Activated T-helper 1 cell treated with Interleukin-2 at 50 U/mL for 16 hours (primary cell): ENCODE results near the gene NRCAM.

Source experiments
- DNase-seq: peaks from one replicate; pipeline ENCODE4 v3.0.0-alpha.2; 2020; ENCODE audit warnings: low read depth

NRCAM gene

GRCh38 chr7:108459922-108460551 is 3.8 kb upstream of the NRCAM start:
- DNase-seq = no peak

GRCh38 chr7:108457871-108458270 is 1.6 kb upstream of the NRCAM start:
- no peak for DNase-seq

DNA sequence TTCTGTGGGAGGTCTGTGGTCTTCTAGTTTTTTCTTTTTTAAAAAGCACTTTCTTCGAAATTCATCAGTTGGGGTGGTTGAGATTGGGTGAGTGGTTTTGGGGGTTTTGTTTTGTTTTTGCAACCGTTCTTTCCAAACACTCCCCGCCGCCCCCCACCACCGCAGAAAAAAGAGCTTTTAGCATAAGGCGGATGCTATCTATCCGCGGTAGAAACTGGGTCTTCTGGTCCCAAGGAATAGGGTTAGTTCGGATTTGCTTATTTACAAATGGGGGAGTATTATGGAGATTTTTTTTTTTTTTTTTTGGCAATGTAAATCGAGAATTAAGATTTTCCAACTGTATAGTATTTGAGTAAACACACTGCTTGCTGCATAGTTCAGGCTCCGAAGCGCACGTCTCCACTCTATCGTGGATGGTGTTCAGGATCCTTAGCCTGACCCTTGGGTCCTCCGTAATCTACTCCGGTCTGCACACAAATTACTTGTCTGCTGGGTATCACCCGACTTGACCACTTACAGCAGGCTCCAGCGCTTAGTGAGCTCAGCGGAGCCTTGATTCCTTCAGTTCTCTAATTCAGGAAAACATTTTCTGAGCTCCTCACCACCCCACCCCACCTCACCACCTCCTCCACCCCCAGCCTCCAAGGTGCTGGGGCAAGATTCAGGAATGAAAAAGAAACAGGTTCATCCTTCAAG is 757 bp upstream of the NRCAM start:
- DNase-seq = no peak

DNA sequence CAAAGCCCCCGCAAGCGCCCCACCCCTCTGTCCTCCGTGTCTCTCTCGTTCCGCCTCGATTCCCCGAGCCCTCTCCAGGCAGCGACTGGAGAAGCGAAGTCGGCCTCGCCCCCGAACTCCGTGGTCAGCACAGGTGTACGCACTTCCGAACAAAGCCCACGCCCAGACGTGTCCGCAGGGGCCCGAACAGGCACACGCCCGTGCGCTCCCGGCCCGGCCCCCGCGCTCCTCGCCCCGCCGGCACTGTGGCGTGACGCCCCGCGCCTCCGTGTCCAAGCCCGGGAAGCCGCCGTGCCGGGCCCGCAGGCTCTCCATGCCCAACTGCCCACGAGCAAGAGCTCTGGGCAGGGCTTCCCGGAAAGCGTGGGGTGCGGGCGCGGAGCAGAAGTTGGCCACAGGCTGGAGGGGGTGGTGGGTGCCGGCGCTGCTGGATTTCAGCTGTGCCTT is 662 bp downstream of the NRCAM start:
- no peak for DNase-seq

GRCh38 chr7:108454674-108455550 is 1.3 kb downstream of the NRCAM start:
- no peak for DNase-seq

DNA sequence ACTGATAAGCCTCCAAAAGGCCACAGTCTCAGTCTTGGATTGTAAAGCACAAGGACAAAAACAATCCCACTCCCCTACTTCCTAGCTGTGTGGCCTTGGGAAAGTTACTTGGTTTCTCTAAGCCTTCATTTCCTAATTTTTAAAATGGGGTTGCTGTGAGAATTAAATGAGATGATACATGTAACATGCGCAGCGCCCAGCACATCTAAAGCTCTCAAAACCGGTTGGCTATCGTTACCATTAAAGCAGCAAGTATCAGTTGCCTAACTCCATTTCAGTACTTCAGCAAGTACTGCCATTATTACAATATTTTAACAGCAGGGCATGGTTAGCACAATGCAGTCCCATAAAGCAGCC is 1.9 kb downstream of the NRCAM start:
- DNase-seq = no peak

DNA sequence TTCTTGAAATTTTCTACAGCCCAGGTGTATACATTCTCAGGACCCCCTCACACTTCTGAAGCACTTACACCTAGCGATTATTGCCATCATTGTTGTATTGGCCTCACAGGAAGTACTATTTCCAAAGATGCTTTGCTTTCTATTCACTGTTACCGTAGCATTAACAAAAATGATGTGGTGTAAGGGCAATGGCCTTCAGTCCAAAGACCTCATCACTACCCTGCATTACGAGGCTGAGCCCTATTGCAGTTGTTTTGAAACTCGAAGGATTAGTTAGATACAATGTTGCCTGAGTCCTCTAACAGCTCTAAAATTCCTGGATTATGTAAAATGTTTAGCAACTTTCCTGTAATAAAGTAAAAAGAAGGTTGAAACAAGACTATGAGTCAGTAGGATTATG is 2.9 kb downstream of the NRCAM start:
- no peak for DNase-seq

GRCh38 chr7:108452707-108453106 is 3.5 kb downstream of the NRCAM start:
- DNase-seq = no peak

DNA sequence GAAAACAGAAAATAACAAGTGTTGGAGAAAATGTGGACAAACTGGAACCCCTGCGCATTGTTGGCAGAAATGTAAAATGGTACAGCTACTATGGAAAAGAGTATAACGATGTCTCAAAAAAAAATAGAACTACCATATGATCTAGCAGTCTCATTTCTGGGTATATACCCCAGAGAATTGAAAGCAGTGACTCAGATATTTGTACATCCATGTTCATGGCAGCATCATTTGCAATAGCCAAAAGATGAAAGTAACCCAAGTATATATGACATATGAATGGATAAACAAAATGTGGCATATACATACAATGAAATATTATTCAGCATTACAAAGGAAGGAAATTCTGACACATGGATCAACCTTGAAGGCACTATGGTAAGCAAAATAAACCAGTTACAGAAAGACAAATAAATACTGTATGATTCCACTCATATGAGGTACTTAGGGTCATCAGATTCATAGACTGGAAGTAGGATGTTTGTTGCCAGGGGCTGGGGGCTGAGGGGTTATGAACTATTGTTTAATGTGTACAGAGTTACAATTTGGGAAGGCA is 4.9 kb downstream of the NRCAM start:
- no peak for DNase-seq

GRCh38 chr7:108450160-108450559 is 6.1 kb downstream of the NRCAM start:
- no peak for DNase-seq

DNA sequence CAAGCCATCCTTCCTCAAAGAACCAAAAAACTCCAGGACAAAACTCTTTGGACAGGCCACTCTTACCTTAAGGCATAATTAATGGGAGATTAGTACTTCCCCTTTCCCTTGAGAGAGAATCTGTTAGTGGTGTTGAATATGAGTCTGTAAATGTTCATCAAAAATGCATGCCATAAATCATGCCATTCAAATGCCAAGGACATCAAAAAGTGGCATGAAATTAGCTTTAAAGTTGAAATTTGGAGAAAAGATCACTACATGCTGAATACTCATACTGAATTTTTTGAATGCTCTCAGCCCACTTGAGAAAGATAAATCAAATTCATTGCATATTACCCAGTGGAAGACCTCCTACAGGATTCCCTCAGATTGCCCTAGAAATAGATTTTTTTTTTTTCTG is 6.7 kb downstream of the NRCAM start:
- DNase-seq = no peak

DNA sequence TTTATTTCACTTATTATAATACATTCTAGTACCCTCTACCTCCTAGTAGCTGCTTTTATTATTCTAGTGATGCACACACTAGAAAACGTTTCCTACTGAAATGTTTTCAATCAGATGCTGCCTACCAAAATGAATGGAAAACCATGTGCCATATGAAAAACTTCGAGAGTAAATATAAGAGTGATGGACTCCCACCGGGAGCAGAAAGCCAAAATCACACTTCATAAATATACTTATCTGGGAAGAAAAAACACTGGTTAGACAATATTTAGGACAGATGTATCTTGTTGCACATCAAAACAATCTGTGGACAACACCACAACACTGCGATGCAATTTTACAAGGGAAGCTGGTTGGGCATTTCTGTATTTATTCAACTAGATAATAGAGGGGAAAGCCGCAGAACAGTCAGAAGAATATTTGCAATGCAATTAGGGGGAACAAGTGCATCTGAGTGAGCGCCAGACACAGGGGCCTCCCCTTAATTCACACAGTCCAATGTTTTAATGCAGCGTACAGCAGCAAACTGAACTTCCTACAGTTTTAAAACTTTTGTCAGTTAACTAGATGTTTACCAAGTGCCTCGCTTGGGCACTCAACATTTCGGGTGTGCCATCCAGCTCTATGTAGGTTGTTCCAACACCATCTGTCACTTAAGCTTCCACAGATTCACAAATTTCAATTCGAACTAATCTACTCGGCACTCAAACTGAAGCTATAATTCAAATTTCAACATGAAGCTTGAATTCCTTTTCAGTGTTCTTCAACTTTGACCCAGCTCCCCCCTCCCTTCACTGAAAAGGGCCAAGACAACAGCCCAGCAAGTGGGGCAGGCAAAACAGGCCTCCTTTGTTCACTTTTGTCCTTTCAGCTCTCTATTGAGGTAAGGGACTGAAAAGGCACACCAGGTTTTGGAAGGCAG is 7.4 kb downstream of the NRCAM start:
- DNase-seq = no peak

DNA sequence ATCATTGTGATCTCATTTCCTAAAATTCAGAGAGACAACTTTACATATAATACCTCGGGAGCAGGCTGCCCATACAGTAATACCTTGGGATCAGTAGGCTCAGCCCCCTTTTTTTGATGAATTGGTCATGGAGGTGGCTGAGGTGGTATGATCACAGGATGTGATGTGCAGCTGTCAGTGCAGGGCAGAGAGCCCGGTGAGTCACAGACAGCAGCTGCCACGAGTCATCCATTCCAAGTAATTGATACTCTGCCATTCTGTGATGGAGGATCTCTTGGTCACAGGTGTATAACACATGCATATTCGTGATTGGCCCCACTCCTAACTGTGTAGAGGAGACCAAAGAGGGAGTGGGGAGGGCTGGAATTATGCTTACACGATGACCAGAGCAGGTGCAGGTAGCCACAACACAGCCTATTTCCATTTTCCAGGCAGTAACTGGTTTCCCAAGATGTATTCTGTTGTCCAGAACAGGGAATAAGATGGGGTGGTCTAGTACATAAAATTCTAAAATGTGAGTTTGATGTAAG is 14.1 kb downstream of the NRCAM start:
- DNase-seq = no peak

DNA sequence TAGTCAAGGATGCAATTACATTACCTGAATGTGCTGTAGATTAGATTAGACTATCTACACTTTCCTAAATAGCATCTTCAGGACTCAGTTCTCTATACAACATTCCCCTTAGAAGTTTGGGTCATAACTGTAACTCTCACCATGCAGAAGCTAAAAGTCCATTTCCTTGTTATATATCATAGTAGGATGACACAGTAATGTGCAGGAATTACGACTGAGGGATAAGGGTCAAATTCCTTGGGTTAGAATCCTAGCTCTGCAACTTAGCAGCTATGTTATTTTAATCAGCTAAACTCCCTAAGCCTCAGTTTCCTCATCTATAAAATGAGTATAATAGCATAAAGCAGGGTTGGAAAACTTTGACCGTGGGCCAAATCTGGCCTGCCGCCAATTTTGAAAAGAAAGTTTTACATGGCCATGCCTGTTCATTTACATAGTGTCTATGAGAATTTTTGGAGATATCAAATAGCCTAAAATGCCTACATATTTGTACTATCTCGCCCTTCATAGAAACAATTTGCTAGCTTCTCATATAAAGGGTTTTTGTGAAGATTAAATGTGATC is 14.8 kb downstream of the NRCAM start:
- DNase-seq = no peak

GRCh38 chr7:108440613-108441012 is 15.6 kb downstream of the NRCAM start:
- no peak for DNase-seq

DNA sequence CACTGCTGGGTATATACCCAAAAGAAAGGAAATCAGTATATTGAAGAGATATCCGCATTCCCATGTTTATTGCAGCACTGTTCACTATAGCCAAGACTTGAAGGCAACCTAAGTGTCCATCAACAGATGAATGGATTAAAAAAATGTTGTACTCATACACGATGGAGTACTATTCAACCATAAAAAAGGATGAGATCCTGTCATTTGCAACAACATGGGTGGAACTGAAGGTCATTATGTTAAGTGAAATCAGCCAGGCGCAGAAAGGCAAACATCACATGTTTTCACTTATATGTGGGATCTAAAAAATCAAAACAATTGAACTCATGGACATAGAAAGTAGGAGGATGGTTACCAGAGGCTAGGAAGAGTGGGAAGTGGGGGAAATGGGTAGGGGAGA is 19.3 kb downstream of the NRCAM start:
- DNase-seq = no peak

- no peak for DNase-seq
Observed at GRCh38 chr7:108434010-108434409, 22.2 kb downstream of the NRCAM start.

- no peak for DNase-seq
Observed at GRCh38 chr7:108431099-108431498, 25.1 kb downstream of the NRCAM start.

- DNase-seq = no peak
Observed at GRCh38 chr7:108430664-108431063, 25.6 kb downstream of the NRCAM start.

DNA sequence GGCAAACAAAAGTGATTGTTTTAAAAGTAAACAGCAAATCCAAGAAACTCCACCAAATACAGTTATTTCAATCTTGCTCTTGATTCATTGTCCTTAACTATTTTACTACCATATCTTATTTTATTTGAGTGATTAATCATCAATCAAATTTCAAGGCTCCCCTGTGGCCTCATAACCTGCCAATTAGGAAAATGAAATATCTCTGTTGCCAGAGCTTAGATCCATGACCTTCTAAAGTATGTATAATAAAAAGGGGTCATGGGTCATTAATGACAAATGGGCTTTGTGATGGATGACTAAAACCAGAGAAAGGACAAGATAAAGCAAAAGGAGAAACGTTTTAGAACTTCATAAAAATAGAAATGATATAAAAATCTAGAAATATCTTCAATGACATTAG is 28.5 kb downstream of the NRCAM start:
- no peak for DNase-seq

GRCh38 chr7:108425714-108426275 is 30.4 kb downstream of the NRCAM start:
- DNase-seq = no peak
